ENCODE measurements around the gene MGP.

MGP gene

GRCh38 chr12:14834509-14834908 lies 51.1 kb downstream of the MGP start:
- no peaks in the 10 kb centered on the region for H3K4me1 ChIP-seq (ENCODE audit: insufficient read depth, low read length, severe bottlenecking)
- no peak overlapping the region for H3K9ac ChIP-seq (ENCODE audit: low read length)
- TF ChIP-seq EZH2 (IDR thresholded peaks at IDR 0.05; ENCODE audit: borderline replicate concordance, low read length) (no peak), CTCF (IDR thresholded peaks at IDR 0.05; ENCODE audit: low read length) (no peak)
- H3F3A ChIP-seq (ENCODE audit: insufficient read depth, low read length) = no peaks in the 10 kb centered on the region
- H3K79me2 ChIP-seq (ENCODE audit: insufficient read depth, low read length) = no peaks in the 10 kb centered on the region
- H4K20me1 ChIP-seq (ENCODE audit: insufficient read depth, low read length) = no peaks in the 10 kb centered on the region
- no peak overlapping the region for H3K4me3 ChIP-seq (ENCODE audit: low read depth, low read length, poor library complexity, severe bottlenecking)
- no peaks in the 10 kb centered on the region for H3K9me3 ChIP-seq (ENCODE audit: low read length)
- H2AFZ ChIP-seq (ENCODE audit: low read length) = no peak overlapping the region
- H3K9me2 ChIP-seq (ENCODE audit: low read depth, low read length) = no peaks in the 10 kb centered on the region
- no peak overlapping the region for H3K27ac ChIP-seq (ENCODE audit: low read depth, low read length, poor library complexity, severe bottlenecking)
- H3K36me3 ChIP-seq (ENCODE audit: insufficient read depth, low read length) = no peaks in the 10 kb centered on the region
- no peaks in the 10 kb centered on the region; the same call in 1 of the 2 replicates for H3K27me3 ChIP-seq (ENCODE audit: insufficient read depth, low read length)
- H3K4me2 ChIP-seq (ENCODE audit: low read length) = no peak overlapping the region

GRCh38 chr12:14833952-14834351 lies 51.7 kb downstream of the MGP start:
- Histone ChIP-seq H3K4me2 (ENCODE audit: low read length) (no peak overlapping the region), H3K36me3 (ENCODE audit: insufficient read depth, low read length) (no peaks in the 10 kb centered on the region), H3K9me2 (ENCODE audit: low read depth, low read length) (no peaks in the 10 kb centered on the region), H3K27me3 (ENCODE audit: insufficient read depth, low read length) (no peaks in the 10 kb centered on the region; the same call in 1 of the 2 replicates), H3K9ac (ENCODE audit: low read length) (no peak overlapping the region), H2AFZ (ENCODE audit: low read length) (no peak overlapping the region), H3K4me3 (ENCODE audit: low read depth, low read length, poor library complexity, severe bottlenecking) (no peak overlapping the region), H3K27ac (ENCODE audit: low read depth, low read length, poor library complexity, severe bottlenecking) (no peak overlapping the region), H3K9me3 (ENCODE audit: low read length) (no peaks in the 10 kb centered on the region), H3K79me2 (ENCODE audit: insufficient read depth, low read length) (no peaks in the 10 kb centered on the region), H3F3A (ENCODE audit: insufficient read depth, low read length) (no peaks in the 10 kb centered on the region), H4K20me1 (ENCODE audit: insufficient read depth, low read length) (no peaks in the 10 kb centered on the region), H3K4me1 (ENCODE audit: insufficient read depth, low read length, severe bottlenecking) (no peaks in the 10 kb centered on the region)
- TF ChIP-seq CTCF (IDR thresholded peaks at IDR 0.05; ENCODE audit: low read length) (no peak), EZH2 (IDR thresholded peaks at IDR 0.05; ENCODE audit: borderline replicate concordance, low read length) (no peak)

GRCh38 chr12:14833336-14833735 lies 52.3 kb downstream of the MGP start:
- no peaks in the 10 kb centered on the region for H3K9me3 ChIP-seq (ENCODE audit: low read length)
- no peak overlapping the region for H3K9ac ChIP-seq (ENCODE audit: low read length)
- no peak overlapping the region for H3K27ac ChIP-seq (ENCODE audit: low read depth, low read length, poor library complexity, severe bottlenecking)
- H3K9me2 ChIP-seq (ENCODE audit: low read depth, low read length) = no peaks in the 10 kb centered on the region
- no peaks in the 10 kb centered on the region for H3K4me1 ChIP-seq (ENCODE audit: insufficient read depth, low read length, severe bottlenecking)
- no peaks in the 10 kb centered on the region for H4K20me1 ChIP-seq (ENCODE audit: insufficient read depth, low read length)
- no peaks in the 10 kb centered on the region for H3K36me3 ChIP-seq (ENCODE audit: insufficient read depth, low read length)
- no peak overlapping the region for H3K4me2 ChIP-seq (ENCODE audit: low read length)
- H3K79me2 ChIP-seq (ENCODE audit: insufficient read depth, low read length) = no peaks in the 10 kb centered on the region
- no peak overlapping the region for H3K4me3 ChIP-seq (ENCODE audit: low read depth, low read length, poor library complexity, severe bottlenecking)
- TF ChIP-seq EZH2 (IDR thresholded peaks at IDR 0.05; ENCODE audit: borderline replicate concordance, low read length) (no peak), CTCF (IDR thresholded peaks at IDR 0.05; ENCODE audit: low read length) (no peak)
- no peaks in the 10 kb centered on the region for H3F3A ChIP-seq (ENCODE audit: insufficient read depth, low read length)
- H2AFZ ChIP-seq (ENCODE audit: low read length) = no peak overlapping the region
- H3K27me3 ChIP-seq (ENCODE audit: insufficient read depth, low read length) = no peaks in the 10 kb centered on the region; the same call in 1 of the 2 replicates
